GM21786 (cell line): ENCODE results near the gene ZC3H6.

Experiments
- ATAC-seq: cut with Tn5 transposase; IDR thresholded peaks from one replicate; pipeline ENCODE4 v1.9.1; 2021; ENCODE audit not compliant: unreplicated experiment

Gene ZC3H6, protein sequence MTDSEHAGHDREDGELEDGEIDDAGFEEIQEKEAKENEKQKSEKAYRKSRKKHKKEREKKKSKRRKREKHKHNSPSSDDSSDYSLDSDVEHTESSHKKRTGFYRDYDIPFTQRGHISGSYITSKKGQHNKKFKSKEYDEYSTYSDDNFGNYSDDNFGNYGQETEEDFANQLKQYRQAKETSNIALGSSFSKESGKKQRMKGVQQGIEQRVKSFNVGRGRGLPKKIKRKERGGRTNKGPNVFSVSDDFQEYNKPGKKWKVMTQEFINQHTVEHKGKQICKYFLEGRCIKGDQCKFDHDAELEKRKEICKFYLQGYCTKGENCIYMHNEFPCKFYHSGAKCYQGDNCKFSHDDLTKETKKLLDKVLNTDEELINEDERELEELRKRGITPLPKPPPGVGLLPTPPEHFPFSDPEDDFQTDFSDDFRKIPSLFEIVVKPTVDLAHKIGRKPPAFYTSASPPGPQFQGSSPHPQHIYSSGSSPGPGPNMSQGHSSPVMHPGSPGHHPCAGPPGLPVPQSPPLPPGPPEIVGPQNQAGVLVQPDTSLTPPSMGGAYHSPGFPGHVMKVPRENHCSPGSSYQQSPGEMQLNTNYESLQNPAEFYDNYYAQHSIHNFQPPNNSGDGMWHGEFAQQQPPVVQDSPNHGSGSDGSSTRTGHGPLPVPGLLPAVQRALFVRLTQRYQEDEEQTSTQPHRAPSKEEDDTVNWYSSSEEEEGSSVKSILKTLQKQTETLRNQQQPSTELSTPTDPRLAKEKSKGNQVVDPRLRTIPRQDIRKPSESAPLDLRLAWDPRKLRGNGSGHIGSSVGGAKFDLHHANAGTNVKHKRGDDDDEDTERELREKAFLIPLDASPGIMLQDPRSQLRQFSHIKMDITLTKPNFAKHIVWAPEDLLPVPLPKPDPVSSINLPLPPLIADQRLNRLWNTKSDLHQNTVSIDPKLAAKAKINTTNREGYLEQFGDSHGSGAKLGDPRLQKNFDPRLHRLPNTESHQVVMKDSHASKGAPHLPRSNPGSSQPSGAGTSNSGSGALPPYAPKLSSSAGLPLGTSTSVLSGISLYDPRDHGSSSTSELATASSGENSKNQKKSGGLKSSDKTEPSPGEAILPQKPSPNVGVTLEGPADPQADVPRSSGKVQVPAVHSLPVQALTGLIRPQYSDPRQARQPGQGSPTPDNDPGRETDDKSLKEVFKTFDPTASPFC

DNA sequence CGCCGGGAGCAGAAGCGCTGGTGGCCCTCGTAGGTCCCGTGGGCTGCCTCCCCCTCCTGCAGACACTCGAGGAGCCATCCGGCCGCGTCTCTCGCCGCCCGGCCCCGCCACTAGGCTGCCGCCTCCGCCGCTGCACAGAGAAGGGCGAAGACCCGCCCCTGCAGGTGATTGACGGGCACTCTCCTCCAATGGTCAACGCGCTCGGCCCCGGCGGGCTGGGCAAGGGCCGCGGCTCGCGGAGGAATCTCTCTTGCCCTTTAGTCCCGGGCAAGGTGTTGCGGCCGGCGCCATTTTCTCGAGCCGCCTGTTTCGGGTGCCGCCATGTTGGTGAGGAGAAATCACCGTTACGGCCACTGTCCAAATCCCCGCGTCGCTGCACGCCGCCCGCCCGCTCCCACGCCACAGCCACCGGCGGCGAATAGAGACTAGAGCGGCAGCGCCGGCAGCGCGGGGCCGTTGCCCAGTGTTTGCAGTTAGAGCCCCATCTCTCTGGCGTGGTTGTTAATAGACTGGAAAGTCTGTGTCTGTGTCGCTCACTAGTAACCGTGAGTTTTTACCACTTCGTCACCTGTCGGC, at the start of gene ZC3H6:
ZC3H6 (plus strand) TSS at position 287 of the 576 bp plus-strand sequence. CDS start 398 bp downstream, outside the sequence.
- peak; percentile 97 for ATAC-seq

DNA sequence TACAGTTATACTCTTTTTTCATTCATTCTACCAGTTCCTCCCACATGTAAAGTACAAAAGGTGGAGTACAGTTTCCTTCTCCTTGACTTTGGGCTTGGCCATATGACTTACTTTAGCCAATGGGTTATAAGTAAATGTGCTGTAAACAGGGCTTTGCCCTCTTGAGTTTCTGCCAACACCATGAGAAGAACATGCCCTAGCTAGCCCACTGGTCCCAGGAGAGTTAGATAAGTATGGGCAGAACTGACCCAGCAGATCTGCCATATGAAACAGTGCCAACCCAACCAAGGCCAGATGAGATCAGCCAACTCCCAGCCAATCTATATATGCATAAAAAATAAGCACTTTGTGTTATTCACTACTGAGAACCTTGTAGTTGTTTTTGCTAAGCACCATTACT, 46.0 kb upstream of the ZC3H6 start:
- ATAC-seq: no peak

DNA sequence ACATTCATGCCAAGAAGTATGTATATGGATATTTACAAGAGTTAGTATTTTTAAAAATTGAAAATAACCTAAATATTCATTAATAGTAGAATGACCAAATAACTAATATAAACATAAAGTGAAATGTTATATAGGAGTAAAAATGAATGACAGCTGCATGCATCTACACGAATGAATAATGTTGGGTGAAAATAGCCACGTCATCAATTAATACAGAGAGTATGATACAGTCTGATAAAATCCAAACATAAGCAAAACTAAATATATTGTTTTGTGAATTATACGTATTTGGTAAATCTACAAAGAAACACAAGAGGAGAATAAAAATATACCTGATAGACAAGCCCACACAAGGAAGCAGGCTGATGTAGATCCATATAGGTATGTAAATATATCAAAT, 45.0 kb upstream of the ZC3H6 start:
- ATAC-seq: no peak

DNA sequence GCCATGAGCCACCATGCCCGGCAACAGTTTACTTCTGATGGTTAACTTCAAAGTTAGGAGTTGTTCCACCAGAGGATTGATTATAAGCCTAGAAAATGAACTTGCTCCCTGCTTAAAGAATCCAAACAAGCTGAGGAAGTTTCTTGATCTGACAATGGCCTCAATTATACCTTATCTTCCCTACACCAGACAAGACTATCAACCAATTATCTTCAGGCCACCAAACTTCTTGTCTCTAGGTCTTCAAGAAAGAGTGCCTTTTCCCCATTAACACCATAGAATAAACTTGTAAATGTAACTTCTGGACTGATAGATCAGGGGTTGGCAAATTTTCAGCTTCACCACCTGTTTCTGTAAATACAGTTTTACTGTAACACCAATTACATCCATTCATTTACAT, 35.5 kb upstream of the ZC3H6 start:
- no peak for ATAC-seq

DNA sequence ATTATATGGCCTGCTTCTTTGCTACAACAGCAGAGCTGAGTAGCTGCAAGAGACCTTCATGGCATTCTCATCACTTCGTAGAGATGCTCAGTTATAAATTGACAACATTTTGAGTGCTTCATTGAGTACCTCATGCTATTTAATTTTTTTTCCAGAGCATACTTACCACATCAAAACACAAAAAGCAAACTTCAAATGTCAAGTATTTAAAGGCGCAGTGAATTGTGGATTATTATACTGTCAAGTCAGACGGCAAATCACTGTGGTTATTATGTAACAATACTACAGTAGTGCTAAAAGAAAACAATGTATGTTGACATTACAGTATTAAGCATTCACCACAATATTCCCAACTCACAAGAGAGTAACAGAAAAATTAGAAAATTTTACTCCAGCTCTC, 33.0 kb upstream of the ZC3H6 start:
- no peak for ATAC-seq

DNA sequence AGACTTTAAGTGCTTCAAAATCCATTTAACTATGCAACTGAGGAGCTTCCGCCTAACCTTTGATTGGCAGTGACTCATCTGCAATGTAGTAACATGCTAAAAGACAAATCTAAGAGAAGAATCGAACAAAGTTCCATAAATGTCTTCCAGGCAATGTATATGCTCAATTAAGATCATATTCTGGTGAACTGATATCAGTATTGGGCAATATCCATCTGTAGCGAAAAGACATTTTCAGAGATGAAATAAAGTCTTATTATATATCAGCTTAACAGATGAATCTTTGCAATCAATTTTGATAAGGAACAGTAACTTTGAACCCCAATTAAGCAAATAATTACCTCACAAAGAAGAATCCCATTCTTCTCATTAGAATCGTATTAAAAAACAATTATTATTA, 32.2 kb upstream of the ZC3H6 start:
- ATAC-seq: no peak

DNA sequence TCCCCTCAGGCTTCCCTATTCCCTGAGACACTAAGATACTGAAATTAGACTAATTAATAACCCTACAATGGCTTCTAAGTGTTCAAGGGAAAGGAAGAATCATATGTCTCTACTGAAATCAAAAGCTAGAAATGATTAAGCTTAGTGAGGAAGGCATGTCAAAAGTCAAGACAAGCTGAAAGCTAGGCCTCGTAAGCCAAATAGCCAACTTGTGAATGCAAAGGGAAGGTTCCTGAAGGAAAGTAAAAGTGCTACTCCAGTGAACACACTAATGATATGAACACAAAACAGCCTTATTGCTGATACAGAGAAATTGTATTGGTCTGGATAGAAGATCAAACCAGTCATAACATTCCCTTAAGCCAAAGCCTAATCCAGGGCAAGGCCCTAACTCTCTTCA, 30.5 kb upstream of the ZC3H6 start:
- no peak for ATAC-seq

DNA sequence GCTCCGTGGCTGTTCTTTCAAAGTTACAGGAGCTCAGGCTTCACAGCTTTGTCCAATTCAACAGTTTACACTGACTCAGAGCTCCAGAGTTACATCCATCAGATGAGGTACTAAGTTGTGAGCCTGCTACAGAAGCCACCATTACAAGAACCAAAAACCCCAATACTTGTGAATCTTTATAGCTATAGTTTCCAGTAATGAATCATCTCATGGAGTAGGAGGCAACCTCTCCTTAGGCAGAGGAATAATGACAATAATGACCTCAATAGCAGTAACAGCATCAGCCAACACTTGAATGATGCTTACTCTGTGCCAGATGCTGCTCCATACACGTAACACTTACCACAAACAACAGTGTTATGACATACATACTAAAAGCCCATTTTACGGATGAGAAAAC, 24.1 kb upstream of the ZC3H6 start:
- ATAC-seq: no peak

DNA sequence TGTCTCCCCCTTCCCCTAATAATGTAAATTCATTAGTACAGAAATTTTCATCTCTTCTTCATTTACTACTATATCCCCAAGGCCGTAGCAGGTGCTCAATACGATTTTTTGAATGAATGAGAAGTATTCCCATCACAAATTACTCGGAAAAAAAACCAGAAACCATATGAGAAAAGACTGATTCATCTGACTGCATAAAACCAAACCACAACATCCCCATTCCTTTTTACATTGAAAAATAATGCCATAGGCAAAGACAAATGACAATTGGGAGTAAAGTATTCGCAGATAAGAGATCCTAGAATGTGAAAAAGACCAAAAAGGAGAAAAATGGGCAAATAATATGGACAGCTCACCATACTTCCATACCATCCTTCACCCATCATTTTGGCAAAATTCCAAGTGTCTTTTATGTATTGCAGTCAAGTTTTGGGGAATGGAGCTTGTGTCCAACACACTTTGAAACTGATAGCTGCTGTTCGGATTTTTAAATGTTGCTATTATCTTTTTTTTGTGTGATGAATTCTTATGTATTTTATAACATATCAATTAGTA, 22.1 kb upstream of the ZC3H6 start:
- no peak for ATAC-seq

DNA sequence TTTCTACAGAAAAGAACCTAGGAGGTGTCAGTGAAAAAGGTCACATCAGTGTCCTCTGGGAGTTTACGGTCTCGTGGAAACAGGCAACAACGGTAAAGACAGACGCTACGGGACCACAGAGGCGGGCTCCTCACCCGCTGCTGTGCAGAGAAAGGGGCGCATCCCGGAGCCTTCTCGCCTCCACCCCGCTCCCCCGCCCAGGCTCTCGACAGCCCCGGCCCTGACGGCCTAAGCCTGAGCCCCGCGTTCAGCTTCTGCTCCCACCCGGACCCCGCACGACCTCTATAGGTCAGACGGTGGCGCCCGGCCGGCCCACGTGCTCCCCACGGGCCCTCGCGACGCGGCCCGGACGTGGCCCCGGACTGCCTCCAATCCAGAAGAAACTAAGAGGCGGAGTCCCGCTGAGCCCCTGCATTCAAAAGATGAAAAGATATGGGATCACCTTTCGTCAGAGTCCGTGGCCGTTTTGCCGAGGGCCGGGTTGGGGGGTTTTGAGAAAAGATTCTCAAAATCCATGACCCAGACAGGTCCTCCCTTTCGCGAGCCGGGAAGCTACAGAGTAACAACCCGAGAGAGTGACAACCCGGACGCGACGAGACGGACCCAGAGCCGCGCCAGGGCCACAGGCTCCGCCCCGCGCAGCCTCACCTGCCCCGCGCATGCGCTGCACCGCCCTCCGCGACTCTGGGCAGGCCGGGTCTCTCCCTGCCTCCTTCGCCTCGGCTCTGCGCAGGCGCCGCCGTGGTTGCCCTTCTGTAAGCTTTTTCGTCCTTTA, 20.7 kb upstream of the ZC3H6 start, which contains the start of gene ZC3H8:
ZC3H8 (minus strand) TSS at position 577 of the 775 bp plus-strand sequence; CDS start at position 516, 61 bp downstream.
- peak; percentile 89 for ATAC-seq

DNA sequence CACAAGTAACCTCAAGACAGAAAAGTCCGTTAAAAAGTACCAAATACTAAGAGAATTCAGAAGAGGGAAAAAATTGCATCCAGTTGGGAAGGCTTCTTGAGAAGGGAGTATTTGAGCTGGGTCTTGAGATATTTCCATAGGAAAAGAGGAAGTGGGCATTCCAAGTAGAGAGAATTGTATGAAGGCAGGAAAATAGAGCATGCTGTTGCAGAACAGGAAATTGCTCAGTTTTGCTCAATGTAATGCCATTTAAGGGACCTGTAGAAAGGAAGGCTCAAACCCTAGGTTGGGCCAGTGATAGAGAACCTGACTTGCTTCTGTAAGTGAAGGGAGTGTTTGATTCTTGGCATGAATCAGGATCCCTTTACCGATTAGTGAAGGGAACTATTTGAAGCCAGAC, 19.5 kb upstream of the ZC3H6 start:
- ATAC-seq: no peak

DNA sequence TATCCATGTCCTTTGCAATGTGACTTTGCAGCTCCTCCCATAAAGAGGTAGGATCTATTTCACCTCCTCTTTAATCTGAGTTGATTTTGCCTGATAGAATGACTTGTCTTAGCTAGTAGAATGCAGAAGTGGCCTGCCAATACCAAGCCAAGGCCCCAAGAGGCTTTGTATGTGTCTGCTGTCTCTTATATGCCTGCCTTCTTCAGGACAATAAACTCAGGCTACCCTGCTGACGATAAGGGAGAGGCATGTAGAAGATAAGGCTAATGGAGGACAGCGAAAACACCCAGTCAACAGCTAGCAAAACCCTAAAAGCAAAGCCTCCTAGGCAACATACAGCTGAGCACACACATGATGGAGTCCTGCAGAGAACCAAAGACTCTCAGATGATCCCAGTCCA, 18.7 kb upstream of the ZC3H6 start:
- ATAC-seq: no peak

DNA sequence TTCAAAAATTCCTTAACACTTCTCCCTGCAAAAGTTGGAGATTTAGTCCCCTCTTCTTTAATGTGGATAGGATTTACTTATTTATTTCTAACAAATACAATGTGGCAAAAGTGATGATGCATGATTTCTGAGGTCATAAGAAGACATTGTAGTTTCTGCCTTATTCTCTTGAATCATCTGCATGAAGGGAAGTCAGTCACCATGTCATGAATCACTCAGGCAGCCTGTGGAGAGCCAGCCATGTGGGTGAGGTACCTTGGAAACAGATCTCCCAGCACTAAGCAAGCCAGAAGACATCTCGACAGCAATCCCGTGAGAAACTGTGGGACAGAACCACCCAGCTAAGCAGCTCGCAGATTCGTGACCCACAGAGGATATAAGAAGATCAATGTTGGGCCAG, 17.8 kb upstream of the ZC3H6 start:
- no peak for ATAC-seq

DNA sequence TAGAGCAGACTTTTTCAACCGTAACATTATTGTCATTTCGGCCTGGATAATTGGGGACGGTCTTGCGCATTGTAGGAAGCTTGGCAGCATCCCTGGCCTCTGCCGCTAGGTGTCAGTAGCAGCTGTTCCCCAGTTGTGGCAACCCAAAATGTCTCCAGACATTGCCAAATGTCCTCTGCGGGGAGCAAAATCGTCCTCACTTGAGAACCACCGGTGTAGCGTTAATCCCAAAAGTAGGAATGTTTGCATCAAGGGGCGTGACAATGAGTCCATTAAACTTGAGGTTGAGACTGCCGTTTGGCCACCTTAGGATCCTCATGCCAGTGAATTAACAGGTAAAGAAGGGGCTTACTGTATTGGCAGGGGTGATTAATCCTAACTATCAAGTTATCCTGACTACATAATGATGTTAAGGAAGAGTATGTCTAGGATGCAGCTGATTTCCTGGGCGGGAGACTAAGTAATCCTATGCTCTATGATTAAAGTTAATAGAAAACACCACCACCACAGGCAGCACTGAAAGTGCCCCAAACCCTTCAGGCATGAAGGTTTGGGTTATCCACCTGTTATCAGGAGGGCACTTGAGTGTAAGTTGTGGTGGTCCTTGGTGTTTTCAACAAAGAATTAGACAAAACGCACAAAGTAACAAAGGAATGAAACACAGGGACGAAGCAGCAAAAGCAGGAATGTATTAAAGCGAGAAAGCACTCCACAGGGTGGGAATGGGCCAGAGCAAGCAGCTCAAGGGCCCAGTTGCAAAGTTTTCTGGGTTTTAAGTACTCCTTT, 15.7 kb upstream of the ZC3H6 start:
- ATAC-seq: peak; percentile 45

DNA sequence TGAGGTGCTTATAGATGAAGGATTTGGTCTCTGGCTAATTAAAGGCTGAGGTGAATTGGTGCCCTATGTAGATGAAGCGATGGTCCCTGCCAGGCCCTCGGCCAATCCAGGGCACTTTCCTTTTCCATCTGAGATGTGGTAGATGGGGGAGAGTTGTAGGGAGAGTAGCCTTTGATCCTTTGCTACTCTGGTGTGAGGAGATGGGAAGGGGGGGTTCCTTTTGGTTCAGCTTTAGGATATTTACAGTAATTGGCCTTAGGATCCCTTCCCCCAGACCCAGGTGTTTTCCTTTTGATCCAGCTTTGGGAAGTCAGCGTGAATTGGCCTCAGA, 15.1 kb upstream of the ZC3H6 start:
- no peak for ATAC-seq

DNA sequence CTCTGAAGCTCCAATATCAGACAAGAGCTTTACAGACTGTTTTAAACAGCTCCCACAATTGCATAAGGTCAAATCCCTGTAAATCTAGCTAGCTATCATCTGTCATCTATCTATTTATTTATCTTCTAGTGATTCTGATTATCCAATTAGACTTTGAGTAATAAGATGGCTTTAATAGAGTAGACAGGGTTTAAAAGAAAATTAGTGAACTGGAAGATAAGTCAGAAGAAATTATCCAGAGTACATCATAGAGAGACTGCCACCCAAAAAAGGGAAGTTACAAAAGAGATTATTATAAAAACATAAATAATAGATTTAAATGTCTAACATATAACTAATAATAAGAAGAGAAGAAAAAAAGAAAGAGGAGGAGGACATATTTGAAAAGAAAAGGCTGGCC, 12.5 kb upstream of the ZC3H6 start:
- ATAC-seq: no peak

DNA sequence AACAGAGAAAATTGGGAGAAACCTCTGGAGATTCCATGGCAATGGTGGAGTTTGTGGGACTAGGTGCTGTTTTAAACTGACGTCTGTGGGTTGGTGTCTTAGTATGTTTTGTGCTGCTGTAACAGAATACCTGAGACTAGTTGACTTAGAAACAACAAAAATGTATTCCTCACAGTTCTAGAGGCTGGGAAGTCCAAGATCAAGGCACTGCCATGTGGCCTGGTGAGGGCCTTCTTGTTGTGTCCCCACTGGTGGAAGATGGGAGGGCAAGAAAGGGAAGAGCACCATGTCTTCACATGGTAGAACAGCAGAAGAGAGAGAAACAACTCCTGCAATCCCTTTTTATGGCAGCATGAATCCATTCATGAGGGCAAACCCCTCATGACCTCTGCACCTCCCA, 6.8 kb upstream of the ZC3H6 start:
- no peak for ATAC-seq

DNA sequence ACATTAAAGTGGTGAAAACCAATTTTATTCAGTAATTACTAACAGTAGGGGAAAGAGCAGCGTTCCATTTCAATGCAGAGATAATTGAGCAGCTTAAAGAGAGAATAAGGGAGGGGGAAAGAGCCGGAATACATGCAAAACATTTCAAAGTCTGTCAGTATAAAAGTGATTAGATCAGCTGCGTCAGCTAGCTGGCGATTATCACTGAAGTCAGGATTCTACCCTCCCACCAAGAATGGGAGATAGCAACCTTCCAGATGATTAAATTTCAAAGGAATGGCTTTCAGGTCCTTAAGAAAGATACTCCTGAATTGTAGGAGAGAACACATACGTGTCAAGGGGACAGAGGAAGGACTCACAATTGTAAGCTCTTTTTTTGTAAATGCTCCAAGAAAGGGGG, 2.7 kb upstream of the ZC3H6 start:
- ATAC-seq: no peak

DNA sequence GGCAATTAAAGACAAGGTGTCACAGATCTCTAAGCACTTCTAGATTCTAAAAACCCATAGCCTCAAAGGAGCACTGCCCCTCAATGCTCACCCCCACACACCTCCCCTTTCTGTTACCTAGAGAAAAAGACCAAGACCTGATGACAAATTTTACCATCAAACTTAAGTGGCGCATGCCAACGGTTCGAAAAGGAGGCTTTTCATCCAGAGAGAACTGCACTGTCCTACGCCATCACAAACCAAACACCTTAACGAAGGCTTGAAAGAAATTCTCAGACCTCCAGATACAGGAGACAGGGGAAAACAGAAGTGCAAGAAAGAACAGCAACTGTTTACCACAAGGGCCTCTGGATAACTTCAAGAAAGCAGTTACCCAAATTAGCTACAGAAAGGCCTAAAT, 2.0 kb upstream of the ZC3H6 start:
- no peak for ATAC-seq
